ENCODE measurements around the gene MYL10.

Gene MYL10

GRCh38 chr7:101595246-101595645, 33.9 kb downstream of the MYL10 start:
- DNase-seq = no peak

GRCh38 chr7:101594790-101595189, 34.3 kb downstream of the MYL10 start:
- no peak for DNase-seq

GRCh38 chr7:101593556-101593955, 35.5 kb downstream of the MYL10 start:
- DNase-seq = no peak

GRCh38 chr7:101591504-101591903, 37.6 kb downstream of the MYL10 start:
- no peak for DNase-seq

GRCh38 chr7:101590663-101591435, 38.2 kb downstream of the MYL10 start:
- no peak for DNase-seq

DNA sequence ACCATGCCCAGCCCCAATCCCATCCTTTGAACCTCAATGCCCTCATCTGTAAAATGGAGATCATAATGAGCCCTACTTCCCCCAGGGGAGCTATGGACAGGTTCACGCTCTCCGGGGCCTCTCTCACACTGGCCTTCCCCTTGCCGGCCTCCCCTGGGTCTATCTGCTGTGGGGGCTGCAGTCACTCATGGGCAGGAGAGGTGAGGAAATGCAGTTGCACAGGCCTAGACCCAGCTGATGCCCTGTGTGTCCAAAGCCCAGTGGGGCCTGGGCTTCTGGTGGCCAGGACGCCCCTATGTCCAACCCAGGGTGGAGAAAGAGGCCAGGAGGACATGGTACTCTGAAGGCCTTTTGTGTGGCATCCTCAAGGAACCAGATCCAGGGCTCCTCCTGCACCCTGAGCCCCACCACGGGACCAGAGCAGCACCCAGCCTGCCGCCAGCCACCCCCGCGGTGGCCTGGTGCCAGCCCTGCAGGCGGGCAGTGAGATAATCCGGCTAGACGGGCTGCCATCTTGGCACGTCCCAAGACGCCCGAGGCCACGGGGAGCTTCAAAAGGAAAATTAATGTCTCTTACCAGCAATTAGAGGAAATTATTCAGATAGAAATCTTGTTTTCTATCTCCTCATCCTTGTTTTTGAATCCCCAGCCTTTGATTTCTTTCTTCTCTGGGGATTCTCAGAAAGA, 39.0 kb downstream of the MYL10 start:
- no peak for DNase-seq

- DNase-seq = no peak
Measured at GRCh38 chr7:101589052-101589451, 40.0 kb downstream of the MYL10 start.

DNA sequence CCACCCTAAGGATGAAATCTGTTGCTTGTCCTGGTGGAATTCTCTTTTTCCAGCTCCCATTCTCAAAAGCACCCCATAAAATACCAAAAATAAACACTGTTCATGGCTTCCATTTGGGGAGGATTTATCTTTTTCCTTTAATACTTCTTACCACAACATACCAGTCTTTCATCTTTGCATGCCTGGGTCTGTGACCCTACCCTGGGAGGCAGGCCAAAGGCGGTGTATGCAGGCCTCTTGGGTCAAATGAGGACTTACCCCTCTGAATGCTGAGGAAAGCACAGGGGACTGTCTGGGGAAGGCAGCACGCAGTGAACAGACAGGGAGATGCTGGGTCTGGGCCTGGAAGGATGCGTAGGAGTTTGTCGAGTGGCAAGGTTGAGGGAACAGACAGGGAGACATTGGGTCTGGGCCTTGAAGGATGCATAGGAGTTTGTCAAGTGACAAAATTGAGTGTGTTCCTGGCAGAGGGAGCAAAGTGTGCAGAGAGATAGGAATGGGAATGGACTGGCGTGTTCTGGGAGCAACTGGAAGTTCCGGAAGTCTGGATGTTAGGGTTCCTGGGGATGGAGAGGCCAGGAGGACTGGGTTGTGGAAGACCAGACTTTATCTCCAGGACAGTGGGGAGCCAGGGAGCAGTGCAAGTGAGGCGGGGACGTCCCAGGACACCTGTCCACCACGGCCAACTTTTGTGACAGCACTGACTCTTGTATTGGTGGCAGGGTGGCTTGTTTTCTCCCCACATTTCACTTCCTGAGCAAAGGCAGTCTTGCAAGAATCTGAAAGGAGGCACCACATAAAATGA, 40.8 kb downstream of the MYL10 start:
- DNase-seq = no peak

GRCh38 chr7:101586906-101587677, 42.0 kb downstream of the MYL10 start:
- no peak for DNase-seq

DNA sequence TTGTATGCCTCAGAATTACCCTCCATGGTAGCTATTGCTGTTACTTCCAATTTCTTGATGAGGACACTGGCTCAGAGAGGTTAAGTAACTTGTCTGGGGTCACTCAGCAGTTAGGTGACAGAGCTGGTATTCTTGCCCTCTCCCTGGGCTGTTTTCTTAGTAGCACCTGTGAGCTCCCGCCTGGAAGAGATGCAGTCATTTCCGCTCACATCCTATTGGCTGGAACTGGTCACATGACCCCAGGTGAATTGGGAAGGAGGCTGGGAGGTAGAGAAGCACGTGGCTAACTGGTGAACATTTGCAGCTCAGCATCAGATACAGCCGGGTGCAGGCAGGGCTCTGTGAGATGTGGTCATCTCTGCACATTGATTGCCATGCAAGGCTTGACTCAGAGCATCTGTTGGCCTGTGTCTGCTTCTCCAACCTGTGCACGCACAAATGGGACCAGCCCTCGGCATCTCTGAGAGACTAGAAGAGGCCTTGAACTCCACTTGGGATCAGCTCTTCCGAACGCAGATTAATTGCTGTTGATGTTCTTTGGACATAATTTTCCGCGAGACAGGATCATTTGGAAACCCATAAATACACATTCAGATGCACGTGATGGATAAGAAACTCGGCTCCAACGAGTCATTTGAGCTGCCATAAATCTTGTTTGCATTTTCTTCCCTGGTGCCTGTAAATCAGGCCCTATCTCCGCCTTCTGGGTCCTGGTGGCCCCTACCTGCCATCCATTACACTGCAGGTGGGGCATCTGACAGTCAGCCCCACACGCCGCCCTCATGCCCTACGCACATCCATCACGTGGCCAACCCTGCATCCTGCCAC, 42.8 kb downstream of the MYL10 start:
- DNase-seq = no peak

- no peak for DNase-seq
Measured at GRCh38 chr7:101582971-101583370, 46.1 kb downstream of the MYL10 start.

GRCh38 chr7:101581891-101582290, 47.2 kb downstream of the MYL10 start:
- no peak for DNase-seq

DNA sequence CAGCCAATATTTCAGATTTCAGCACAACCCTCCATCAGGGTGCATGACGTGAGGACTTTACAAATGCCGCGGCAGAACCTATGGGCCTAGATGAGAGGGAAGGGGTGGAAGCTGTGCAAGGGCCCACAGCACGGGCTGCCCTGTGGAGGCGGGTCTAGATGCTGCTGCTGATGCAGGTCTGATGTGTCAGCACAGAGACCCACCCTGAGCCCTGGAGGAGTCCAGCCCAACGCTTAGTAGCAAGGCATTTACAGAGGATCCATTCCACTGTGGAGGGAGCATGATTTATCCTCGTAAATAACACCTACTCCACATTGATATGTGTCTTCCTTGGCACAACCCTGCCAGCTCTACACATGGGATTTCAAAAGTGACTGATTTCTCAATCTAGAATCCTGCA, 48.5 kb downstream of the MYL10 start:
- DNase-seq = no peak

GRCh38 chr7:101578552-101578951, 50.5 kb downstream of the MYL10 start:
- no peak for DNase-seq

- DNase-seq = no peak
Measured at GRCh38 chr7:101576998-101577397, 52.1 kb downstream of the MYL10 start.

- no peak for DNase-seq
Measured at GRCh38 chr7:101575721-101576120, 53.4 kb downstream of the MYL10 start.

- DNase-seq = no peak
Measured at GRCh38 chr7:101575168-101575567, 53.9 kb downstream of the MYL10 start.

- no peak for DNase-seq
Measured at GRCh38 chr7:101572156-101572555, 56.9 kb downstream of the MYL10 start.

DNA sequence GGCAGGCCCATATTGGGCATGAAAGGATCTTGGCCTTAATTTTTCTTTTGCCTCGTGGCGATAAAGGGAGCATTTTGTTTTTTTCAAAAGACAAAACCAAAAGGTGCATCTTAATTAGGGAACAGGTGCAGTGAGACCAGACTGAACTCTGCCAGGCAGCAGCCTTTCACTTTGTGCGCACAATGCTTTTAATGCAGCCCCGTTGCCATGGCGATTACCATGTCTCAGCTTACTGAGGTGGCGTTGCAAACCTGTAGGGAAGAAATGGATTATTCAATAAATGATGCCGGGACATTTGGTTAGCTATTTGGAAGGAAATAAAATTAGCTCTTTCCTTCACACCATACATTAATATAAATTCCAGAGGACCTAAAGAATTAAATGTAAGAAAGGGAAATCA, 61.9 kb downstream of the MYL10 start:
- DNase-seq = no peak

DNA sequence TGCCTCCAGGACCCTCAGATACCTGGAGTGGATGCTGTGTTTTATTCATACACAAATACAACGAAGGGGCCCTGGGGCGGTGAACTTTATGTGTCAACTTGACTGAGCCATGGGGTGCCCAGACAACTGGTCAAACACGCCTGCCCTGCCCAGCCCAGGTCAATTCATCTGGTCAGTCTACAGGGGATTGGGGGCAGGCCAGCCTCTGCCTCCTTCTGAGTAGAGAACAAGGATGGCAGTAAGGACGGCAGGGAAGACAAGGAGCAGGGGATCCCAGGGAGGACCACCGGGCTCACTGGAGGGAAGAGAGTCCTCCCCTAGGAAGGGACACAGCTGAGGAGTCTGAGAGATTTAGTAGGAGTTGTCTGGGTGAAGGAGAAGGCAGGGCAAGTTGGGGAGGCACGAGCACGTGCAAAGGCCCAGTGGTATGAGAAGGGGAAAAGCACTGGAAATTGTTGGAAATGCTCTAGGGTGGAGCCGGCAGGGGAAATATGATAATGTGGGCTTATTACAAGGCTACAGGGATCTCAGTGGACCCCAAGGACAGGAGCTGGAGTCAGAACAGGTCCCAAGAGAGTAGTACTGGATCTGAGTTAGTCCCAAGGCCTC, 63.4 kb downstream of the MYL10 start:
- no peak for DNase-seq

GRCh38 chr7:101564778-101565211, 64.3 kb downstream of the MYL10 start:
- DNase-seq = no peak
